MM.1S (cell line): Measurements from ENCODE around the gene RAPGEF4.

Source experiments
- CTCF ChIP-seq: fragments of 300-600 bp; sonication (generic); IDR thresholded peaks from 2 replicates; pipeline ENCODE4 v1.5.1; 2016; ENCODE audit warnings: antibody characterized with exemption, low read length, mixed read lengths
- EZH2 ChIP-seq: fragments of 300-600 bp; sonication (generic); optimal IDR thresholded peaks from 2 replicates; pipeline ENCODE3; 2017; ENCODE audit warnings: low read depth, mild to moderate bottlenecking, antibody characterized with exemption, low read length, mixed read lengths
- EZH2phosphoT487 ChIP-seq: fragments of 300-600 bp; sonication (generic); IDR thresholded peaks from 2 replicates; pipeline ENCODE4 v1.6.1; 2018; ENCODE audit warnings: antibody characterized with exemption, low read length

GRCh38 chr2:172724724-172725123 is 10.9 kb upstream of the RAPGEF4 start:
- TF ChIP-seq CTCF (no peak), EZH2 (no peak), EZH2phosphoT487 (no peak)
